Measurements from ENCODE around the gene CNTN2.

The CNTN2 gene, protein sequence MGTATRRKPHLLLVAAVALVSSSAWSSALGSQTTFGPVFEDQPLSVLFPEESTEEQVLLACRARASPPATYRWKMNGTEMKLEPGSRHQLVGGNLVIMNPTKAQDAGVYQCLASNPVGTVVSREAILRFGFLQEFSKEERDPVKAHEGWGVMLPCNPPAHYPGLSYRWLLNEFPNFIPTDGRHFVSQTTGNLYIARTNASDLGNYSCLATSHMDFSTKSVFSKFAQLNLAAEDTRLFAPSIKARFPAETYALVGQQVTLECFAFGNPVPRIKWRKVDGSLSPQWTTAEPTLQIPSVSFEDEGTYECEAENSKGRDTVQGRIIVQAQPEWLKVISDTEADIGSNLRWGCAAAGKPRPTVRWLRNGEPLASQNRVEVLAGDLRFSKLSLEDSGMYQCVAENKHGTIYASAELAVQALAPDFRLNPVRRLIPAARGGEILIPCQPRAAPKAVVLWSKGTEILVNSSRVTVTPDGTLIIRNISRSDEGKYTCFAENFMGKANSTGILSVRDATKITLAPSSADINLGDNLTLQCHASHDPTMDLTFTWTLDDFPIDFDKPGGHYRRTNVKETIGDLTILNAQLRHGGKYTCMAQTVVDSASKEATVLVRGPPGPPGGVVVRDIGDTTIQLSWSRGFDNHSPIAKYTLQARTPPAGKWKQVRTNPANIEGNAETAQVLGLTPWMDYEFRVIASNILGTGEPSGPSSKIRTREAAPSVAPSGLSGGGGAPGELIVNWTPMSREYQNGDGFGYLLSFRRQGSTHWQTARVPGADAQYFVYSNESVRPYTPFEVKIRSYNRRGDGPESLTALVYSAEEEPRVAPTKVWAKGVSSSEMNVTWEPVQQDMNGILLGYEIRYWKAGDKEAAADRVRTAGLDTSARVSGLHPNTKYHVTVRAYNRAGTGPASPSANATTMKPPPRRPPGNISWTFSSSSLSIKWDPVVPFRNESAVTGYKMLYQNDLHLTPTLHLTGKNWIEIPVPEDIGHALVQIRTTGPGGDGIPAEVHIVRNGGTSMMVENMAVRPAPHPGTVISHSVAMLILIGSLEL

DNA sequence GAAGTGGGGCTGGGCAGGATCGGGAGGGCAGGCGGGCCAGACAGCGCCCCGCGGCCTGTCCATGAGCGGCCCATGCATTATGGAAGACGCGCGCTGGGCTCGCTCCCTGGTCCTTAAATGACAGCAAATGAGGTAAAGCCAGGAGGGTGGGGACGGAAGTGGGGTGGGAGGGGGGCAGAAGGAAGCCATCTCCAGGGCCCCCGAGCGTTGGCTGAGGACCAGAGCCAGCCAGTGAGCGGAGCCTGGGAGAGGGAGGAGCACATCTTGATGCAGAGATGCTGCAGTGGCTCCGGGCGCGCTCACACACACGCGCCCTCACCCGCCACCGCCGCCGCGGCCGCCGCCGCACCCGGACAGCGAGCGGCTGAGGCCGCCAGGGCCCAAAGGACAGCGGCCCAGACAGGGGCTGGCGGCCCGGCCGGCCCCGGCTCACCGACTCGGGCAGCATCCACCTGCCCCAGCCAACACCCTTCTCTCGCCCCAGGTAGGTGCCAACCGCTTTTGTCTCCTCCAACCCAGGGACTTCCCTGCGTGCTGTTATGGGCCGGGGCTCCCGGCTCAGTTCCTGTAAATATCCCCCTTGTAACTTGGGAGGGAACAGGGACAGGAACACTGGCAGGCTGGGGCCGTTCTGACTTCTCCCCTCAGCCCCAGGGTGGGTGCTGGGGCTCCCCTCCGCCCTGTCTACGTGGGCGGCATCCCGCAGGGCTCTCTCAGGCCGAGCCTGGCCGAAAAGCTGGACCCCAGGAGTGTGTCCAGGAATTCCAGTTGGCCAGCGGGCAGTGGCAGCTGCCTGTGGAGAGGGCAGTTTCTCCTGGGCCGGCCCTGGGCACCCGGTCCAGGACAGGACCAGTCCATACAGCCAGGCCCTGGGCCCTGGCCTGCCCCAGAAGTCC lies at the start of gene CNTN2:
CNTN2 (plus strand) TSS at position 302 of the 896 bp plus-strand sequence. CDS start 9,974 bp downstream, outside the sequence.
- DNase-seq (ENCODE audit: insufficient read length, low spot score) (no peak), FAIRE-seq (no peak)
- no peak for TF ChIP-seq POLR2A (IDR thresholded peaks at IDR 0.05; ENCODE audit: low read depth, low read length)

DNA sequence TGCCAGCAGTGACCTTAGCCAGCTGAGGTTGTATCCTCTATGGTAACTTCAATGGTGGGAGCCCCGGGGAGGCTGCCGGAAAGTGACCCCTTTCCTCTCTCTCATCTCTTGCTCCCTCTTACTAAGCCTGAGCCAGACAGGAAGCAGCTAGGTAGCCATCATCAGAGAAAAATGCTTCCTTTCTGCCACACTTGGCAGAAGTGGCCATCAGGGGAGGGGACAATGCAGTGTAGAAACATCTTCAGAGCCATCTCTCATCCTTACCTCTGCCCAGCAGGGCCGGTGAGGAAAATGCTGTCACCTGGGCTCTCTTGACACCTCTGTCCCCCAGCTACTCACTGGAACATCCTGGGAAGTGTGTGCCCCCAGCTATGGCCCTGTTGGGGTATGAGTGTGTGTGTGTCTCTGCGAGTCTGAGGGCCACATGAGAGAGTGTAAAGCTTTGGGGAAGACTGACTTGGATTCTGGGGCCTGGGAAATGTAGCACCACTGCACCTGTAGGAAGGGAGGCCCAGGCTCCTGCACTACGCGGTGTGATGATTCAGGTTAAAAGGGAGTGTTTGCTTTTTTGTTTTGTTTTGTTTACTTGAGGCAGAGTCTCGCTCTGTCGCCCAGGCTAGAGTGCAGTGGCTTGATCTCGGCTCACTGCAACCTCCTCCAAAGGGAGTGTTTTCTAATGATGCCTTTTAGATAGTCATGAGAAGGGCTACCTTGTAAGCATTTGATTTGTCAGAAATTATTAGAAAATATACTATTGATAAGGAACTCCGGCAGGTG lies 48.7 kb upstream of the CNTN2 start:
- FAIRE-seq (no peak), DNase-seq (ENCODE audit: insufficient read length, low spot score) (no peak)
- TF ChIP-seq POLR2A (IDR thresholded peaks at IDR 0.05; ENCODE audit: low read depth, low read length): no peak

DNA sequence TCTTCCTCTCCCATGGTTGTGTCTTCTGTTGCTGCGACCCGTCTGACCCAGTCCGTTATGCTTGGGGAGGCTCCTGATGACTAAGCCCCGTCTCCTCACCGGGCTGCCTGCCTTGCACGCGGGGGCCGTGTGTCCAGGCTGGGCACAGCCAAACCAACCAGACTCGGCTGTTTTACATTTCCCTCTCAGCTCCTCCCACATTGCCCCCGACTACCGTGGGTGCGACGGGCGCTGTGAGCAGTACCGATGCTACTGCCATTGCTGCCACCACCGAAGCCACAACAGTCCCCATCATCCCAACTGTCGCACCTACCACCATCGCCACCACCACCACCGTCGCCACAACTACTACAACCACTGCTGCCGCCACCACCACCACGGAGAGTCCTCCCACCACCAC lies 46.0 kb upstream of the CNTN2 start:
- no peak for TF ChIP-seq POLR2A (IDR thresholded peaks at IDR 0.05; ENCODE audit: low read depth, low read length)
- no peak for FAIRE-seq
- DNase-seq (ENCODE audit: insufficient read length, low spot score): no peak

DNA sequence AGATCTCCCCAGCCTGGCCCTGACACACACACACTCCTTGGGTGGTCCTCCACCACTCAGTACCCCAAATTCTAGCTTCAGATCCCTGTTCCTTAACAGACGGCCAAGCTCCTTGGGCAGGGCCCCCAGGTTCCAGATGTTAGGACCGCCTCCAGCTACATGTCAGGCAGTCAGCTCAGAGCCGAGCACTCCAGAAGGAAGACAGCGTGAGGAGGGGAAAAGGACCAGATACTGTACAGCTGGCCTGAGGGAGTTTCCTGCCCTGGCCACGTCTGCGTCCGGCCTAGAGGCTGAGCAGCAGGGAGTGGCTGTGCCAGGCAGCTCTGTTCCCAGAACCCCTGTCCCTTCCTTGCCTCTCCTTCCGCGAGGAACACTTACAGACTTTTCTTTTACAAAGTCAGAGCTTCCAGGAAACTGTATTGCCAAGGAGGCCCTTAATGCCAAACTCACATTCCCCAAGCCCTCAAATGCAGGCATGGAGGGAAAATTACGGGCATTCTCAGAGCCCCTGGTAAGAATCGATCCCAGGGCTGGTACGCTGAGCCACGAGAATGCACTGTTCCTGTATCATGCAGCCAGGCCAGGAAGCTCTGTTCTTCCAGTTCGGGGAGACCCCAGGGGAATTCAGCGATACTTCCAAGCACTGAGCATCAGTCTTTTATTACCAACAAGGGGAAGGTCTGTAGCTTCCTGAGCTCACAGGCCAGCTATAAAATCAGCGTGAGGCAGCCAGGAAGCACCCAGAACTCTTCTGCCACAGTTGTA lies 45.2 kb upstream of the CNTN2 start:
- DNase-seq (ENCODE audit: insufficient read length, low spot score) (no peak), FAIRE-seq (no peak)
- no peak for TF ChIP-seq POLR2A (IDR thresholded peaks at IDR 0.05; ENCODE audit: low read depth, low read length)

DNA sequence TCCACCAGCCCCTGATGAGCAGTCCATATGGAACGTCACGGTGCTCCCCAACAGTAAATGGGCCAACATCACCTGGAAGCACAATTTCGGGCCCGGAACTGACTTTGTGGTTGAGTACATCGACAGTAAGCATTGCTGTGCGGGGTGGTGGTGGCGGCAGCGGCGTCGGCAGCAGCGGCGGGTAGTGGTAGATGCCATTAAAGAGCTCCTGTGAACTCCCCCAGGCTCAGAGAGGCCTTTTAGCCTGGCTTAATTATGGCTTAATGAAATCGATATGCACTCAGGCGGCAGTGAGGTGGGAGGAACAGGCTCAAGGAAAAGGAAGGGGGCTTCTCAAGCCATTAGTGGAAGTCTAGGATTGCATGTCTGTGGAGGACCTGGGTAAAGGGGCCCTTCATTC lies 41.9 kb upstream of the CNTN2 start:
- DNase-seq (ENCODE audit: insufficient read length, low spot score): no peak
- no peak for FAIRE-seq
- TF ChIP-seq POLR2A (IDR thresholded peaks at IDR 0.05; ENCODE audit: low read depth, low read length): no peak

DNA sequence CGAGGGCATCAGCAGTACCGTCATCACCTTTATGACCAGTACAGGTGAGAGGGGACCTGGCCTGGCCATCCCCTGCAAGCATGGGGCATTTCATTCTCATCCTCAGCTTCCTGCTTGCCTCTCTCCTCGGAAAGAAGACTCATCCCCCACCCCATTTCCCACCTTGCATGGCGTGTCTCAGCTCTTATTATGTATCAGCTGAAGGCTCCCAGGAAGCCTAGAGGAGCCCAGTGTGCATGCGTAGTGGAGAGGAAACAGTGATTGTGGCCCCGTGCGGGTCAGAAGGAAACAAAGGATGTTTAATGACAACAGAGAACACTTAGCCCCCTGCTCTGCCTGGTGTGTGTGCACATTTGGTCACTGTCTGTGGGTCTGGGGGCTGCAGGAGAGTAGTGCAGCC lies 40.3 kb upstream of the CNTN2 start:
- DNase-seq (ENCODE audit: insufficient read length, low spot score): no peak
- FAIRE-seq: no peak
- no peak for TF ChIP-seq POLR2A (IDR thresholded peaks at IDR 0.05; ENCODE audit: low read depth, low read length)

DNA sequence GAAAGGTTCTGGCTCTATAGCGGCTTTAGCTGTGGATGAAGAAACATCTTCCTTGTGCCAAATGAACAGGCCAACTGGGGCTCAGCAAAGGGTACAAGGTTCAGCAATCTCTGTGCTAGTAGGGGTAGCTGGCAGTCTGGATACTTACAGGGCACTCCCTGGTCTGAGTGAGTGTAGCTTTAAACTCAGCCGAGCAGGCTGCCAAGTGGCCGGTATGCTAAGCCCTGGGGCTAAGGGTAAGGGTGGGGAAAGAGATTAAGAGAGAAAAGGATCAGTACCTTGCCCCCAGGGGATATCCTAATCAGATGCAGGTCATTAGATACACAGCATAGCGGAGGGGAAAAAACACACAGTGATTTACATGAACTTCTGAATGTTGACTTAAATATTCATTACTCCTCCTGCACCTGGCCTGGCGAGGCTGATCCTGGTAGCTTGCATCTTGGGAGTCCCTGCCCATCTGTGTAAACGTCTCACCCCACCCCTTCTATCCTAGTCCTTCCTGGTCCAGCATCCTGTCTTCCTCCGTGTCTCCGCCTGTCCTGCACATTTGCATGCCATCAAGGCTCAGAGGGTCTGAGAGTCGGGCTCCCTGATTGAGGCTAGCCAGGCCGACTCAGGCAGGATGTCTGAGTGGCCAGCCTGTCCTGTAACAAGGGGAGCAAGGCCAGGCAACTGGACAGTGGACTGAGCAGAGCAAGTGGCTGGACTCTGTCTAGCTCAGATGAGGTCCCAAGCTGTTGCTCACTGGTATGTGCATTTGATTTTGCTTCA lies 39.5 kb upstream of the CNTN2 start:
- FAIRE-seq: no peak
- DNase-seq (ENCODE audit: insufficient read length, low spot score): no peak
- TF ChIP-seq POLR2A (IDR thresholded peaks at IDR 0.05; ENCODE audit: low read depth, low read length): no peak

DNA sequence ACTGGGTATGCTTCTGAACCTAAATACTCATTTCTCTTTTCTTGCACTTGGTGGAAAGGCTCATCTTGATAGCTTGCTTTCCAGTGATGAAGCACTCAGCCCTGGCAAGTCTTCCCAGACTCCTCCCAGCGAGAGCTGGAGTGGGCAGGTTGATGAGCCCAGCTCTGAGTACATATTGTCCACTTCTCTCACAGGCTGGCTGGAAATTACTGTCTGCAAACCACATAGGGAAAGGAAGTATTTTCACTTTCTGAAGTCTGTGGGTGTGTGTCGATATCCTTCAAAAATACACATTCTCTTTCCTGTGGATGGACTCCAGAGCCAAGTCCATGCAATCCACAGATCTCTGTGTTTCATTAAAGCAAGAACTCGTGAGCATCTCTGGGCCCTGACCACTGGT lies 38.7 kb upstream of the CNTN2 start:
- no peak for TF ChIP-seq POLR2A (IDR thresholded peaks at IDR 0.05; ENCODE audit: low read depth, low read length)
- FAIRE-seq (no peak), DNase-seq (ENCODE audit: insufficient read length, low spot score) (no peak)

DNA sequence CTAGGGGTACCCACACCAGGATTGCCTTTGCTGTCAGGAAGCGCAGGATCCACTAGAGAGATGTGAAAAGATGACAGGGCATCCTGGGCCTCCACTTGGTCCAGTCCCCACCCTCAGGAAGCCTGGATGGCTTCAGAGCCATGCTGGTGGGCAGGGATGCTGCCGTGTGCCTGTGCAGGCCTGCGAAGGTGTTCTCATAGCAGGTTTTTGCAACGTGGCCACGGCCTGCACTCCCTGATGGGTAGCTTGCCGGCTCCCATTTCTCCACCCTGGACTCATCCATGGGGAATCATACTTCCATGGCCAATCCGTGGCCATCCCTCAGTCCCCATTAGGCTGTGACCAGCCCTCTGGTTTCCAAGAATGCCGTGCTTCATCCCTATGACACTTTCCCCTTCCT lies 34.1 kb upstream of the CNTN2 start:
- no peak for DNase-seq (ENCODE audit: insufficient read length, low spot score)
- FAIRE-seq: no peak
- no peak for TF ChIP-seq POLR2A (IDR thresholded peaks at IDR 0.05; ENCODE audit: low read depth, low read length)

DNA sequence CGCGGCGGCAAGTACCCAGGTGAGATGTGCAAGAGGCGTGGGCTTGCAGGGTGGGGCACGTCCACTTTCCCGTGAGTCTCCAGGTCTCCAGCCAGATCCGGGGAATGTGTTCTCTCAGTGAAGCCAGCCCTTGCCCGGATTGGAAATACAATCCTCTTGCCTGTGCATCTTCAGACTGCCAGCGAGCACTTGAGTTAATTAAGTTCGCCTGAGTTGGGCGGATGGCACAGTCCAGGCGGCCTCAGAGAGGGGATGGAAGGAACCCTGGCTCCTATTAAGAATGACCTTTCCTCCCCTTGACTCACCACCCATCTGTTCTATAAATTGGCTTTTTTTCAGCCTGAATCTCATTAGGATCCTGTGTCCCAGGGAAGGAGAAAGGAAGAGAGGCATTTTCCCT lies 33.3 kb upstream of the CNTN2 start:
- no peak for TF ChIP-seq POLR2A (IDR thresholded peaks at IDR 0.05; ENCODE audit: low read depth, low read length)
- DNase-seq (ENCODE audit: insufficient read length, low spot score): no peak
- FAIRE-seq: no peak

DNA sequence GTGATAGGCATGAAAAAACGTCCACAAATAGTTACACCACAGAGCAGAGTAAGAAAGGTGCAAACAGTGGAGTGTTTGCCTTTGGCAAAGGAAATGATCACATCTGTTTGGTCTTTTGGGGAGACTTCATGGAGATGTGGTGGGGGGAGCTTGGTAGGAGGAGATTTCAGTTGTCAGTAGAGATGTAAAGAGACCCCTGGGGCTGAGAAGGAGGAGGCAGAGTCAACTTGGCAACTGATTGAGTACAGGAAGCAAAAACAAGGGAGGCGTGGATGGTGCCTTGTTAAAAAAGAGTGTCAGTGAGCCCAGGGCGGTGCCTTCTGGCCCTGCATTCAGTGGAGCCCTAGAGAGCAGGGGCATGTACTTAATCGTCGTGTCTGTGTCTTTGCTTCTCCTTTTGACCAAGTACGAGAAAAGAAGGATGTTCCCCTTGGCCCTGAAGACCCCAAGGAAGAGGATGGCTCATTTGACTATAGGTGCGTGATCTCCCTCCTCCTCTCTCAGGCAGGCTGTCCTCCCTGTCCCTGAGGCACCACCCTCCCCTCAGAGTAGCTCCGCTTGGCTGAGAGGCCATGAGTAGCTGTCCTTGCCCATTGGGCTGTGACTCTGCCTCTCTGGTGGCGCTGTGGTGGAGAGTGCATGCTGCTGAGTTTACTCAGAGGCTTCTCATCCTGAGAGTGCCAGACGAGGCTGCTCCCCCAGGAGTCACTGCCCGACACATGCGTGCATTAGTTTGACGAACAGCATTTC lies 30.4 kb upstream of the CNTN2 start:
- FAIRE-seq (no peak), DNase-seq (ENCODE audit: insufficient read length, low spot score) (no peak)
- TF ChIP-seq POLR2A (IDR thresholded peaks at IDR 0.05; ENCODE audit: low read depth, low read length): no peak
